Measurements from ENCODE around the gene ELOVL2.
"Not testable (repeated sequence)": the region's sequence is repeated elsewhere in the genome, so short reads cannot be mapped to it uniquely, and the experiment has no call there.

The ELOVL2 gene, protein sequence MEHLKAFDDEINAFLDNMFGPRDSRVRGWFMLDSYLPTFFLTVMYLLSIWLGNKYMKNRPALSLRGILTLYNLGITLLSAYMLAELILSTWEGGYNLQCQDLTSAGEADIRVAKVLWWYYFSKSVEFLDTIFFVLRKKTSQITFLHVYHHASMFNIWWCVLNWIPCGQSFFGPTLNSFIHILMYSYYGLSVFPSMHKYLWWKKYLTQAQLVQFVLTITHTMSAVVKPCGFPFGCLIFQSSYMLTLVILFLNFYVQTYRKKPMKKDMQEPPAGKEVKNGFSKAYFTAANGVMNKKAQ

DNA sequence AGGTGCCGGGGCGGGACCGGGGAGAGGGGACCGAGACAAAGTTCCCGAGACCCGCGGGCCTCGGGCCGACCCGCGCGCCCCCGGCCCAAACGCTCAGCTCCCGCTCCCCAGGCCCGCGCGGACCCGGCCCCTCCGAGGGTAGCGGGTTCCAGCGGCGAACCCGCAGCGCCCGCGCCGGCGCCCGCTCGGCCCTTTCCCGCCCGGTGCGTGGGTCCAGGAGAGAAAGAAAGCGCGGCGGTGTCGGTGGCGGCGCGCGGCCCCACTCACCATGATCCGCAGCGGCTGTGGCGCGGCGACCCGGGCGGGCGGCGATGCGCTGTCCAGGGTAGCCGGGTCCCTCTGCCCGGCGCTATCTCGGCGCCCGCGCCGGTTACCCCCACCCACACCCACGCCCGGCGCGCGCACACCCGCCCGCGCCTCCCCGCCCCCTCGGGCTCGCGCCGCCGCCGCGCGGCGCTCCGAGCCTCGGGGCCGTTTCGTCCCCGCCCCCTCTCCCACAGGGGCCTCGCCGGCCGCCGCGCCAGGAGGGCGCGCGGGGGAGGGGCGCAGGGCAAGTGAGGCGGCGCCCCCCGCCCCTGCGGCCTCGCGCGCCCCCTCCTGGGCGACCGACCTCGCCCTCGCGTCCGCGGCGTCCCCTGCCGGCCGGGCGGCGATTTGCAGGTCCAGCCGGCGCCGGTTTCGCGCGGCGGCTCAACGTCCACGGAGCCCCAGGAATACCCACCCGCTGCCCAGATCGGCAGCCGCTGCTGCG is at the start of gene ELOVL2:
Gene ELOVL2, minus strand, starts transcription at position 345 of the 751 bp plus-strand sequence. Its CDS starts 75 bp downstream, at position 270.
- DNase-seq, result peak in 19 of 42 donors; percentile 17 to 54 (median 29)
- intact Hi-C loops (cut with DNase I), result no loop called here

DNA sequence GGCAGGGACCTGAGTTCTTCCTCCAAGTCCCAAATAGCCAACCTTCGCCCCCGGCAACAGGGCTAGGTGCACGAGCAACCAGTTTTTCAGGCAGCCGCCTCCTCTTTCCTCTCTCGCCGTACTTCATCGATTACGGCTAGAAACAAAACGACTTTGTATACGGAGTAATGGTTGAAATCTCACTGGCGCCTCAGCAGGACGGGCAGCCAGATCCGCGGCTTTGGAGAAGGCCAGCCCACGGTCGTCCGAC is 49.2 kb upstream of the ELOVL2 start:
- intact Hi-C loops (cut with DNase I), result no loop called here
- no peak for DNase-seq

DNA sequence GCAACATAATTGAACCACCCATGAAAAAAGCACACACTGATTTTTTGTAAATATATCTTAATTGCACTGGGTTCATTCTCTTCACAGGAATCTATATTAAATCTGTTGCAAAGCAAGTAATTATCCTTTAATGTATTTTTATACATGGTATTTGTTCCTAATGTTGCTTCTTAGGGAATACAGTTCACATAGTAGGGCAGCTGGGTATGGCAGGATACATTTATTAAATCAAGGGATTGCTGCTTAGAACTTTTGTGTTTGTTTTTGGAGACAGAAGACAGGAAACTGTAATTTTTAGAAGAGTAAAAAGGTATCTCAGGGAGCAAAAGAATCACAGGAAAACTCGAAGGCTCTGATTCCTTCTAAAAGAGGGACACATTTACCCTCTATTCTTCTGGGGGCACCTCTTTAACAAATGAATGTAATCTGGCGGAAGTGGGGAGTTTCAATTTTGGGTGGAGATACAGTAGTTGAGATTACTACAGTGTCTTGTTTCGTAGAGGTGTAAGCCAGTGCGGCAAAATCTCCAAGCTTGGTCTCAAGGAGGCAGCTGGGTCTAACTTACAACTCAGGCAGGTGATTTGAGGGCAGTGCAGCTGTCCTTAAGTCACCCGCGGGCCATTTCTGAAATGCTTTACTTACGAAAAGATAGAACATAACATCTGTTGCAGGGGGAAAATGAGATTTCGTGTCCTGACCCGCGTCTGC is 48.7 kb upstream of the ELOVL2 start:
- intact Hi-C loops (cut with DNase I), result no loop called here
- DNase-seq, result peak in 3 of 42 donors; percentile 14 to 42 (median 37)

DNA sequence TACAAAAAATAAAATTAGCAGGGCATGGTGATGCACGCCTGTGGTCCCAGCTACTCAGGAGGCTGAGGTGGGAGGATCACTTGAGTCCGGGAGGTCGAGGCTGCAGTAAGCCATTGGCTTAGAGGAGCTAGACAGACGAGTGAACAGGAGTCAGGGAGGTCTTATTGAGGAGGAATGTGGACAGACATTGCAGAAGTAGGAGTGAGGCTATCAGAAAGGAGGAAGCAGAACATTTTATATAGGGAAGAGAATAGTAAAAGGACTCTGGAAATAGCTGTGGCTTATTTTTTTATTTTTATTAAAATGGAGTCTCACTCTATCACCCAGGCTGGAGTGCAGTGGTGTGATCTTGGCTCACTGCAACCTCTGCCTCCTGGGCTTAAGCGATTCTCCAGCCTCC is 47.0 kb upstream of the ELOVL2 start:
- DNase-seq; intact Hi-C loops (cut with DNase I): not testable (repeated sequence)

DNA sequence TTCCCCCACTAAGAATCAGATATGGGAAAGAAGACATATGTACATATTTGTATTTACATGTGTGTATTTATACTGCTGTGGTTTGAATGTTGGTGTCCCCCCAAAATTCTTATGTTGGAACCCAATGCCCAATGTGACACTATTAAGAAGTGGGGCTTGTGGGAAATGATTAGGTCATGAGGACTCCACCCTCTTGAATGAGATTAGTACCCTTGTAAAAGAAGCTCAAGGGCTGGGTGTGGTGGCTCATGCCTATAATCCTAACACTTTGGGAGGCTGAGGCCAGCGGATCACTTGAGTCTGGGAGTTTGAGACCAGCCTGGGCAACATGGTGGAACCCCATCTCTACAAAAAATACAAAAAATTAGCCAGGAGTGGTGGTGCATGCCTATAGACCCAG is 45.6 kb upstream of the ELOVL2 start:
- DNase-seq, result no peak
- intact Hi-C loops (cut with DNase I), result no loop called here

DNA sequence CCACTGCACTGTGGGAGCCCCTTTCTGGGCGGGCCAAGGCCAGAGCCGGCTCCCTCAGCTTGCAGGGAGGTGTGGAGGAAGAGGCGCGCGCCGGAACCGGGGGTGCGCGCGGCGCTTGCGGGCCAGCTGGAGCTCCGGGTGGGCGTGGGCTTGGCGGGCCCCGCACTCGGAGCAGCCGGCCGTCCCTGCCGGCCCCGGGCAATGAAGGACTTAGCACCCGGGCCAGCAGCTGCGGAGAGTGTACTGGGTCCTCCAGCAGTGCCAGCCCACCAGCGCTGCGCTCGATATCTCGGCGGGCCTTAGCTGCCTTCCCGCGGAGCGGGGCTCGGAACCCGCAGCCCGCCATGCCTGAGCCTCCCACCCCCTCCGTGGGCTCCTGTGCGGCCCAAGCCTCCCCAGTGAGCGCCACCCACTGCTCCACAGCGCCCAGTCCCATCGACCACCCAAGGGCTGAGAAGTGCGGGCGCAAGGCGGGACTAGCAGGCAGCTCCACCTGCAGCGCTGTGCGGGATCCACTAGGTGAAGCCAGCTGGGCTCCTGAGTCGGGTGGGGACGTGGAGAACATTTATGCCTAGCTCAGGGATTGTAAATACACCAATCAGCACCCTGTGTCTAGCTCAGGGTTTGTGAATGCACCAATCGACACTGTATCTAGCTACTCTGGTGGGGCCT is 43.2 kb upstream of the ELOVL2 start:
- DNase-seq; intact Hi-C loops (cut with DNase I): not testable (repeated sequence)

DNA sequence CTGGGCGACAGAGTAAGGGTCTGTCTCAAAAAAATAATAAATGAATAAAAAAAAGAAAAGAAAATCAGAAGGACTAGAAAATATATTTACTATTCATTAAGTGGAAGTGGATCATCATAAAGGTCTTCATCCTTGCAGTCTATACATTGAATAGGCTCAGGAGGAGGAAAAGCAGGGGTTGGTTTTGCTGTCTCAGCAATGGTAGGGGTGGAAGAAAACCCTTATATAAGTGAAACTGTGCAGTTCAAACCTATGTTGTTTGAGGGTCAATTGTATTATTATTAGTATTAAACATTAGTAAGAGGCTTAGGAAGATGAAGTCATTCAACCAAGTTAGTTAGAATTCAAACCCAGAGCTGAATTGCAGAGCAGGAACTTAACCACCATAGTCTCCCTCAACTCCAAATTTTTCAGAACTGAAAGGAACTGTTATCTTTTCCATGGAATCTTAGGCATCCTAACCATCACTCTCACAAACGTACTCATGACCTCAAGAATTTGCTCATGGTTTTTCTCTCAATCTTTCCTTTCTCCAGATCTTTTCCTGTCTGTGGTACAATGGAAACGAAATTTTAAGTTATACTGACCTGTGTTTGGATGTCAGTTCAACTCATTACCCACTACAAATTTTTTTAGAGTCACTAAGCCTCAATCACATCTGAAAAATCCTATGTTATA is 41.8 kb upstream of the ELOVL2 start:
- no peak for DNase-seq
- intact Hi-C loops (cut with DNase I), result no loop called here

DNA sequence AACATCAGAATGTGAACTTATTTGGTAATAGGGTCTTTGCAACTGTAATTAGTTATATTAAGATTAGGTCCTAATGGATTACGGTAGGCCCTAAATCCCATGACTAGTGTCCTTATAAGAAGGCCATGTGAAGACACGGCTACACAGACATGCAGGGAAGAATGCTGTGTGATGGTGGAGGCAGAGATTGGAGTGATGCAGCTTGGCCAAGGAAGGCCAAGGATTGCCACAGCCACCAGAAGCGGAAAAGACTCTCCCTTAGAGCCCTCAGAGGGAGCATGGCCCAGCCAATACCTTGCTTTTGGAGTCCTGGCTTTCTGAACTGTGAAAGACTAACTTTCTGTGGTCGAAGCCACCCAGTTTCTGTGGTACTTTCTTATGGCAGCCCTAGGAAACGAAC is 39.9 kb upstream of the ELOVL2 start:
- intact Hi-C loops (cut with DNase I), result no loop called here
- DNase-seq, result no peak

DNA sequence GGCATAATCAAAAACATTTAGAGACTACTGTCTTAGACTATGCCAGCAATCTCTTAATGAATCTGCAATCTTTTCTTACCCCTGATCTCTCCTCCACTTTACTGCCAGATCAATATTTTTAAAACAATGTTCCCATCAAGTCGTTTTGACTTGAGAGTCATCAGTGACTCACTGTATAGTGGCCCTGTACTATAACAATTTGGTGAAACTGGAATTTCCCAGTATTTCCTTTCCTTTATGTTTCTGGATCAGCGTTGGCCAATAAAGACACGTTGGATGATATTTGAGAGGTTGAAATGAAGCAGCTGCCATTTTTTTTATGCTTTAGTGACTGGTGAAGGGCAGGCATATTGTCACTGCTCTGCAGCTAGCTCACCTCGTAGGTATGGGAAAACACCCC is 39.4 kb upstream of the ELOVL2 start:
- intact Hi-C loops (cut with DNase I), result no loop called here
- no peak for DNase-seq

DNA sequence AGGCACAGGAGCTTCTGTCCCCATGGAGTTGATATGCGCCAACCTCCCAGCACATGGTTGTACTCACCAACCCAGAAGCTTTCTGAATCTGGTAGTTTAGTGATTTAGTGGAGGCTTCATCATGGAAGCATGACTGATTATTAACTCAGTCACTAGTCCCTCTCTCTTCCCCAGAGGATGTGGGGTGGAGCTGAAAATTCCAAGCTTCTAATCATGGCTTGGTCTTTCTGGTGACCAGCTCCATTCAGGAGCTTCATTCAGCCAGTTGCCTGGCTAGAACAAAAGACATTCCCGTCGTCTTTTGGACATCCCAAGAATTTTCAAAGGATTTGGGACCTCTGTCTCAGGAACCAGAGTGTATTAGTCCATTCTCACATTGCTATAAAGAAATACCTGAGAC is 36.2 kb upstream of the ELOVL2 start:
- no peak for DNase-seq
- intact Hi-C loops (cut with DNase I), result no loop called here

DNA sequence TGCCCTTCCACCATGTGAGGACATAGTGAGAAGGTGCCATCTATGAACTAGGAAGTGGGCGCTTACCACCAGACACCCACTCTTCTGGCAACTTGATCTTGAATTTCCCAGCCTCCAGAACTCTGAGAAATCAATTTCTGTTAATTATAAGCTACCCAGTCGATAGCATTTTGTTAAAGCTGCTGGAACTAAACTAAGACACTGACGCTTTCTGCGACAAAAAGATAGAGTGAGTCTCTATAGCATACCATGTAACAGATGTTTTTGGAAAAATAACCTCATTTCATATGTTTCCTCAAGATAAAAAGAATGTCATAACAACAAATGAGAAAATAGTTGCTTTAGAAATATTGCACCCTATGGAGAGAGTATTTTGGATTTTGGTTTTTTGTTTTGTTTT is 34.2 kb upstream of the ELOVL2 start:
- no peak for DNase-seq
- intact Hi-C loops (cut with DNase I), result no loop called here

DNA sequence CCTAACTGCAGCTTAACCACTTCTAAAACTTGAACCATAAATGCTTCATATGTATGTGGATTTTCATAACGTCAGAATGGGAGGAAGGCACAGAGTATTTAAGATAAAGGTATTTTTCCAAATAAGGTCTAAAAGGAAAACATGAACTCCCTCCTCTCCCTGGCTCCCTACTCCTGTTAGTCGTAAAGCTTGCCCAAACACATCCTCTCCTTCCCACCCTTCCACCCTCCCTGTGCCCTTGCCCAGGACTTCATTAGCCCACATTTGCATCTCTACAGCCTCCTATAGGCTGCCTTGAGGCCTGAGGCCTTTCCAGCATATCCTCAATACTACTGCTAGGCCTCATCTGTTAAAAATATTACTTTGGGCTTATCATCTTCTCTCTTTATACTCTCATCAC is 32.4 kb upstream of the ELOVL2 start:
- intact Hi-C loops (cut with DNase I), result no loop called here
- no peak for DNase-seq

DNA sequence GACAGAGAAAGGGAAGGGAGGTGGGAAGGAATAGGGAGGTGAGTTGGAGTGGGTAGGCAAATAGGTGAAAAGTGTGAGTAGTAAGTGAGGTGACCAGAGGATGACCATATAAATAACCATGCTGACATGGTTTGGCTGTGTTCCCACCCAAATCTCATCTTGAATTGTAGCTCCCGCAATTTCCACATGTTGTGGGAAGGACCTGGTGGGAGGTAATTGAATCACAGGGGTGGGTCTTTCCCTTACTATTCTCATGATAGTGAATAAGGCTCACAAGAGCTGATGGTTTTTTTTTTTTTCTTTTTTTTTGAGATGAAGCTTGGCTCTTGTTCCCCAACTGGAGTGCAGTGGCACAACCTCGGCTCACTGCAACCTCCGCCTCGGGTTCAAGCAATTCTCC is 28.0 kb upstream of the ELOVL2 start:
- no peak for DNase-seq
- intact Hi-C loops (cut with DNase I), result no loop called here

DNA sequence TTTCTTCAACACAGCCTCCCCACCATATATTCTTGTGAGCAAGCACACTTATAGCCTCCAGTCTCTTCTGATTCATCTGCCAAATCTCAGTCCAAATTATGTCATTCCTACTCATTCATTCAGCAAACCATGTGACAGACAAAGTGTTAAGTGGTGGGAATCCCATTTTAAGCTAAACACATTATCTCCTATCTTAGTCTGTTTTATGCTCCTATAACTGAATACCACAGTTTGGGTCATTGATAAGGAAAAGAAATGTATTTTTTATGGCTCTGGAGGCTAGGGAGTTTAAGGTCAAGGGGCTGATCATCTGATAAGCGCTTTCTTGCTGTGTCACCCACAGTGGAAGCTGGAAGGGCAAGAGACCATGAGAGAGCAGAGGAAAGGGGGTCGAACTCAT is 25.7 kb upstream of the ELOVL2 start:
- intact Hi-C loops (cut with DNase I), result no loop called here
- no peak for DNase-seq

DNA sequence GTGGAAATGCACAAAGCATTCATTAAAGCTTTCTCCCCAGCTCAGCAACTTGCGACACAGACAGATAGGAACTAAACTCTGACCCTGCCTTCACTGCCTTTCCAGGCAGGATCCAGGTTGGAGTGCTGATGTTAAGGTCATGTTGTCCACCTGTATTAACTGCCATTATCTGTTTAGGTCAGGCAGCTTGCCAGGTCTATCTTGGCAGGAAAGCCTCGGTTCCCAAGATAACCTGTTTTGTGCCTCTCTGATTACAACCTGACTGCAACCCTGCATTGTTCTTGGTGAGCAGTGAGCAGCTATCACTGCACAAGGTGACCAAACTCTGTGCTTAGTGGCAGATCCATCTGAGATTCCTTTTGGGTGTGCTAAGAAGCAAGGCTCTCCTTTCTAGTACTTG is 23.2 kb upstream of the ELOVL2 start:
- intact Hi-C loops (cut with DNase I), result loop anchor here (2.0 kb wide), 1 partner anchor 113 kb away; no protein-coding TSS in a partner anchor

DNA sequence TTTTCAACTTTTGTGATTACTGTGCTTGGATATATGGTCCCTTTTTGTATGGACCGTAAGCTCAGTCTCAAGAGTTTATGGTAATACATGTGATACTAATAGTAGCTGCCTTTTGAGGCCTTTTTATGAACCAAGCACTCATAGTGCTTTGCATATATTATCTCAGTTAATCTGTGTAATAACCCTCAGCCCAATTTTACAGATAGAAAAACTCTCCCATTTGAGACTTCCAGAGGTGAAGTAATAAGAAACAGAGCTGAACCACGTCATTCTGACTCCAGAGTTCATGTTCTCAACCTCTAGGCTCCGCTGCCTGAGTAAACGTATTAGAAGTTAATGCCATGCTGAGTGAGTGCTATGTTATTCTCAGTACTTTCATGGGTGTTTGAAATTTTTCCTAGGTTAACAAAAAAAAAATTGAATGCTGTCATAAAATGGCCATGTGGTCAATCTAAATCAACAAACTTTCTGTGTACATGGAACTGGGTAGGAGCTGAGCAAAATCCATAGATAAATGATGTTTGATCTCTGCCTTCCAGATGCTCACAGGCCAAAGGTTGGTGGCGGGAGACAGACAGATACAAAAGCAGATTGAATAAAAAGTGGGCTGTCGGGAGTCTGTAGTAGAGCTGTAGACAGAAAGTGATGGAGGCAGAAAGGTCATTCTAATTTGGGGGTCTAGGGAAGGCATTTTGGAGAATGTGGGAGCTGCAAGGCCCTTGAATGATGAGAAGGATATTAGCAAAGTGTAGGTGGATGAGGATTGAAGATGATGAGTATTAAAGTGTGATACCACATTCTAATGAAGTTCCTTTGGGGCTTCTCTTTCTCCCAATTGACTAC is 22.6 kb upstream of the ELOVL2 start:
- DNase-seq, result no peak
- intact Hi-C loops (cut with DNase I), result loop anchor here (2.0 kb wide), 1 partner anchor 112 kb away; no protein-coding TSS in a partner anchor

More for the DNA sequence above, 23.2 kb upstream of the ELOVL2 start:
- no peak for DNase-seq

DNA sequence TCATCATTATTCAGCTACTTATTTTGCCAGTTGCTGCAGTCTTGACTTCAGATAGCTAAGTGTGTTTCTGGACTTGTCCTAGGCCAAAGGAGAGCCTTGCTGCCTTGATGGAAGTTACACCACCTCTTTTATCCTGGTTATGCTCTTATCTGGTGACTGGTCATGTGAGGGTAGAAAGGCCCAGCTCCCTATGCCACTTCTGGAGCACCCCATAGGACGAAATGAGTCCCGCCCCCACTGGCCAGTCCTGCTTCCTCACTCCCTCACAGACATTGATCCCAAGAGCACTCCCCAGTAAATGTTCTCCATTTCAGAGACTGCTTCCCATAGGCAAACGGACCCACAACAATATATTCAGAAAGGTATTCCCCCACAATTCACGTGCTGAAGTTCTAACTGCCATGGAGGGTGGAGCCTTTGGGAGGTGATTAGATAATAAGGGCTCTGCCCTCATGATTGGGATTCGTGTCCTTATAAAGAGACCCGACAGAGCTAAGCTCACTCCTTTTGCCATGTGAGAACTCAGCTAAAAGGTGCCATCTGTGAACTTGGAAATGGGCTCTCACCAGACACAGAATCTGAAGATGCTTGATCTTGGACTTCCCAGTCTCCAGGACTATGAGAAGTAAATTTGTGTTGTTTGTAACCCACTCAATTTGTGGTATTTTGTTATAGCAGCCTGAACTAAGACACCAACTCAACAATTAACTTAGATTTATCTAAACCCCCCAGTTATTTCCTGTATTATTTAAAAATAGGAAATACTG is 21.5 kb upstream of the ELOVL2 start:
- intact Hi-C loops (cut with DNase I), result loop anchor here (2.0 kb wide), 1 partner anchor 111 kb away; no protein-coding TSS in a partner anchor
- no peak for DNase-seq

All from head of caudate nucleus (tissue), 42 donors.